WTC11 (cell line): ENCODE data around the gene TSNAXIP1. TPM values are rescaled to one million over a fixed set of nuclear protein-coding genes. Genes with fewer than 3 reads are reported as not detected.

Experiments used
- ATF1 ChIP-seq: sonication (generic); formaldehyde crosslinking; IDR thresholded peaks from 2 replicates; pipeline ENCODE4 v1.8.1; 2023; ENCODE audit warnings: mild to moderate bottlenecking, moderate library complexity, missing genetic modification reagents
- EMX1 ChIP-seq: fragments of 250-450 bp; sonication (Bioruptor Pico); IDR thresholded peaks from 2 replicates; pipeline ENCODE4 v1.8.0; 2021; ENCODE audit warnings: mild to moderate bottlenecking
- FOXK1 ChIP-seq: sonication (generic); formaldehyde crosslinking; IDR thresholded peaks from 2 replicates; pipeline ENCODE4 v1.8.0; 2022; ENCODE audit warnings: mild to moderate bottlenecking, moderate library complexity, missing genetic modification reagents
- KAT7 ChIP-seq: sonication (generic); formaldehyde crosslinking; IDR thresholded peaks from 2 replicates; pipeline ENCODE4 v1.8.1; 2023; ENCODE audit warnings: missing genetic modification reagents, mild to moderate bottlenecking, borderline replicate concordance
- MXD4 ChIP-seq: fragments of 250-450 bp; sonication (Bioruptor Pico); IDR thresholded peaks from 2 replicates; pipeline ENCODE4 v1.8.0; 2021; ENCODE audit warnings: mild to moderate bottlenecking, moderate library complexity, borderline replicate concordance
- MYBL2 ChIP-seq: sonication (generic); formaldehyde crosslinking; IDR thresholded peaks from 2 replicates; pipeline ENCODE4 v1.8.1; 2023; ENCODE audit warnings: mild to moderate bottlenecking, moderate library complexity, missing genetic modification reagents
- NR1H2 ChIP-seq: sonication (generic); formaldehyde crosslinking; IDR thresholded peaks from 2 replicates; pipeline ENCODE4 v1.9.0; 2021; ENCODE audit warnings: mild to moderate bottlenecking, moderate library complexity, missing genetic modification reagents
- PRRX2 ChIP-seq: fragments of 250-450 bp; sonication (Bioruptor Pico); IDR thresholded peaks from 2 replicates; pipeline ENCODE4 v1.8.0; 2021; ENCODE audit warnings: mild to moderate bottlenecking
- RELA ChIP-seq: sonication (generic); formaldehyde crosslinking; IDR thresholded peaks from 2 replicates; pipeline ENCODE4 v1.8.1; 2022; ENCODE audit warnings: missing genetic modification reagents, mild to moderate bottlenecking, borderline replicate concordance
- SOX15 ChIP-seq: fragments of 250-450 bp; sonication (Bioruptor Pico); IDR thresholded peaks from 2 replicates; pipeline ENCODE4 v1.9.0; 2021; ENCODE audit warnings: mild to moderate bottlenecking
- SP1 ChIP-seq: sonication (generic); formaldehyde crosslinking; conservative IDR thresholded peaks from 2 replicates; pipeline ENCODE4 v1.8.1; 2022; ENCODE audit warnings: missing genetic modification reagents
- TCF7 ChIP-seq: sonication (generic); formaldehyde crosslinking; IDR thresholded peaks from 2 replicates; pipeline ENCODE4 v1.8.0; 2022; ENCODE audit warnings: mild to moderate bottlenecking, low read depth, missing genetic modification reagents, moderate library complexity
- ZBTB21 ChIP-seq: sonication (generic); formaldehyde crosslinking; IDR thresholded peaks from 2 replicates; pipeline ENCODE4 v1.8.1; 2023; ENCODE audit warnings: mild to moderate bottlenecking, missing genetic modification reagents, borderline replicate concordance
- ZNF138 ChIP-seq: sonication (generic); formaldehyde crosslinking; conservative IDR thresholded peaks from 2 replicates; pipeline ENCODE4 v1.8.1; 2022; ENCODE audit warnings: mild to moderate bottlenecking, moderate library complexity, missing genetic modification reagents
- ZNF219 ChIP-seq: sonication (generic); formaldehyde crosslinking; IDR thresholded peaks from 2 replicates; pipeline ENCODE4 v1.8.0; 2023; ENCODE audit warnings: missing genetic modification reagents, mild to moderate bottlenecking, borderline replicate concordance
- total RNA-seq: library from RNA; stranded (reverse); gene quantifications from 3 replicates; pipeline ENCODE4 v1.2.3, GENCODE V29; 2021
- TF ChIP-seq, protein P1 (sequence below): sonication (generic); formaldehyde crosslinking; conservative IDR thresholded peaks from 2 replicates; pipeline ENCODE4 v1.8.1; 2022; ENCODE audit warnings: mild to moderate bottlenecking, missing genetic modification reagents
- TF ChIP-seq, protein P2 (sequence below): sonication (generic); formaldehyde crosslinking; IDR thresholded peaks from 2 replicates; pipeline ENCODE4 v1.8.1; 2023; ENCODE audit warnings: mild to moderate bottlenecking, missing genetic modification reagents
- TF ChIP-seq, protein P3 (sequence below): fragments of 200-600 bp; IDR thresholded peaks from 2 replicates; pipeline ENCODE4 v1.8.0; 2022; ENCODE audit warnings: antibody characterized with exemption
- TF ChIP-seq, protein P4 (sequence below): sonication (generic); formaldehyde crosslinking; IDR thresholded peaks from 2 replicates; pipeline ENCODE4 v1.8.1; 2023; ENCODE audit warnings: mild to moderate bottlenecking, moderate library complexity, missing genetic modification reagents
- TF ChIP-seq, protein P5 (sequence below): sonication (generic); formaldehyde crosslinking; IDR thresholded peaks from 2 replicates; pipeline ENCODE4 v1.8.1; 2023; ENCODE audit warnings: mild to moderate bottlenecking, missing genetic modification reagents
- TF ChIP-seq, protein P6 (sequence below): sonication (generic); formaldehyde crosslinking; IDR thresholded peaks from 2 replicates; pipeline ENCODE4 v1.8.0; 2022; ENCODE audit warnings: mild to moderate bottlenecking, missing genetic modification reagents
- TF ChIP-seq, protein P7 (sequence below): sonication (generic); formaldehyde crosslinking; IDR thresholded peaks from 2 replicates; pipeline ENCODE4 v1.8.1; 2023; ENCODE audit warnings: mild to moderate bottlenecking, missing genetic modification reagents, moderate library complexity
- TF ChIP-seq, protein P8 (sequence below): sonication (generic); formaldehyde crosslinking; IDR thresholded peaks from 2 replicates; pipeline ENCODE4 v1.8.1; 2023; ENCODE audit warnings: mild to moderate bottlenecking, missing genetic modification reagents, borderline replicate concordance
- TF ChIP-seq, protein P9 (sequence below): sonication (generic); formaldehyde crosslinking; IDR thresholded peaks from 2 replicates; pipeline ENCODE4 v1.8.0; 2023; ENCODE audit warnings: missing genetic modification reagents

The TSNAXIP1 gene
- total RNA-seq, 1 experiment from 2014 or later, result 0.48 TPM

DNA sequence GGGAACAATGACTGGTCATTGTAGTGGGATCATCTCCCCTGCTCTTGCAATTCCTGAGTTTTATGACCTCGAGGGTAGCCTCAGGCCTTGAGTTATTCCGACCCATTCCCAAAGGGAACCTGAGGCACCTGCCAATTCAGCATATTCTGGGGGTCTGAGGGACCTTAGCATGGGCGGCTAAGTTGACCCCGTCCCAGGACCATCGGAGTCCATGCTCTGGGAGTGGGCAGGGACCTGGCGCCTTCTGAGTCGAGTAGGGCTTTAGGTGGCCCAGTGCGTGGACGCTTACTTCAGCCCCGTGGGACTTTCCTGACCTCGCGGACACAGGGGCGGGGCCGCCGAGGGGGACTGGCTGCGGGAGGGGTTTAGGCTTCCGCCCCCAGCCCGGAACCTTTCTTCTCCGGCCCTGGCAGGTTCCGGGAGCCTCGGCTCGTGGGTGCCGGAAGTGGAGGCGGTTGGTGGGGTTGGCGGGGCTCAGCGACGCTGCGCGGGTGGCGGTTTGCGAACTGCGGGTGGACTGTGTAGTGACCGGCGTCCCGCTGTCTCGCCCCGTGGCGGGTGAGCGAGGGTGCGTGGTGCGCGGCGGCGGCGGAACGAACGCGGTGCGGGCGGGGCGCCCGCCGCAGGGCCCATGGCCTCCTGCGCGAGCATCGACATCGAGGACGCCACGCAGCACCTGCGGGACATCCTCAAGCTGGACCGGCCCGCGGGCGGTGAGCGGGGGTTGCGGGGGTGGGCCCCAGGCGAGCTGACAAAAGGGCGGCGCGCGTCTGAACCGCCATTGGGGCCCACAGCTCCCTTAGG, 66.1 kb downstream of the TSNAXIP1 start, which contains the start of gene EDC4 (continued):
- TF ChIP-seq, protein P1, sequence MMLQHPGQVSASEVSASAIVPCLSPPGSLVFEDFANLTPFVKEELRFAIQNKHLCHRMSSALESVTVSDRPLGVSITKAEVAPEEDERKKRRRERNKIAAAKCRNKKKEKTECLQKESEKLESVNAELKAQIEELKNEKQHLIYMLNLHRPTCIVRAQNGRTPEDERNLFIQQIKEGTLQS, result 0 out of 2 replicates have a peak, but pooled peaks have one; percentile 26
- TF ChIP-seq EMX1 (CRISPR knock-in tag) (0 out of 2 replicates have a peak, but pooled peaks have one; percentile 92), MXD4 (CRISPR knock-in tag) (no peak), TCF7 (CRISPR knock-in tag) (peak; percentile 86), SP1 (CRISPR knock-in tag) (peak; percentile 89), ZNF138 (no peak), NR1H2 (no peak), PRRX2 (peak; percentile 30; the same call in 1 of the 2 replicates), FOXK1 (CRISPR knock-in tag) (peak; percentile 87), ATF1 (CRISPR knock-in tag) (peak; percentile 52; the same call in 1 of the 2 replicates), ZBTB21 (CRISPR knock-in tag) (no peak), ZNF219 (0 out of 2 replicates have a peak, but pooled peaks have one; percentile 62), MYBL2 (CRISPR knock-in tag) (peak; percentile 94), SOX15 (CRISPR knock-in tag) (no peak), KAT7 (CRISPR knock-in tag) (peak; percentile 98), RELA (CRISPR knock-in tag) (peak; percentile 88; the same call in 1 of the 2 replicates)
- TF ChIP-seq, protein P2, sequence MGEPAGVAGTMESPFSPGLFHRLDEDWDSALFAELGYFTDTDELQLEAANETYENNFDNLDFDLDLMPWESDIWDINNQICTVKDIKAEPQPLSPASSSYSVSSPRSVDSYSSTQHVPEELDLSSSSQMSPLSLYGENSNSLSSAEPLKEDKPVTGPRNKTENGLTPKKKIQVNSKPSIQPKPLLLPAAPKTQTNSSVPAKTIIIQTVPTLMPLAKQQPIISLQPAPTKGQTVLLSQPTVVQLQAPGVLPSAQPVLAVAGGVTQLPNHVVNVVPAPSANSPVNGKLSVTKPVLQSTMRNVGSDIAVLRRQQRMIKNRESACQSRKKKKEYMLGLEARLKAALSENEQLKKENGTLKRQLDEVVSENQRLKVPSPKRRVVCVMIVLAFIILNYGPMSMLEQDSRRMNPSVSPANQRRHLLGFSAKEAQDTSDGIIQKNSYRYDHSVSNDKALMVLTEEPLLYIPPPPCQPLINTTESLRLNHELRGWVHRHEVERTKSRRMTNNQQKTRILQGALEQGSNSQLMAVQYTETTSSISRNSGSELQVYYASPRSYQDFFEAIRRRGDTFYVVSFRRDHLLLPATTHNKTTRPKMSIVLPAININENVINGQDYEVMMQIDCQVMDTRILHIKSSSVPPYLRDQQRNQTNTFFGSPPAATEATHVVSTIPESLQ (CRISPR knock-in tag), result no peak
- TF ChIP-seq, protein P3, sequence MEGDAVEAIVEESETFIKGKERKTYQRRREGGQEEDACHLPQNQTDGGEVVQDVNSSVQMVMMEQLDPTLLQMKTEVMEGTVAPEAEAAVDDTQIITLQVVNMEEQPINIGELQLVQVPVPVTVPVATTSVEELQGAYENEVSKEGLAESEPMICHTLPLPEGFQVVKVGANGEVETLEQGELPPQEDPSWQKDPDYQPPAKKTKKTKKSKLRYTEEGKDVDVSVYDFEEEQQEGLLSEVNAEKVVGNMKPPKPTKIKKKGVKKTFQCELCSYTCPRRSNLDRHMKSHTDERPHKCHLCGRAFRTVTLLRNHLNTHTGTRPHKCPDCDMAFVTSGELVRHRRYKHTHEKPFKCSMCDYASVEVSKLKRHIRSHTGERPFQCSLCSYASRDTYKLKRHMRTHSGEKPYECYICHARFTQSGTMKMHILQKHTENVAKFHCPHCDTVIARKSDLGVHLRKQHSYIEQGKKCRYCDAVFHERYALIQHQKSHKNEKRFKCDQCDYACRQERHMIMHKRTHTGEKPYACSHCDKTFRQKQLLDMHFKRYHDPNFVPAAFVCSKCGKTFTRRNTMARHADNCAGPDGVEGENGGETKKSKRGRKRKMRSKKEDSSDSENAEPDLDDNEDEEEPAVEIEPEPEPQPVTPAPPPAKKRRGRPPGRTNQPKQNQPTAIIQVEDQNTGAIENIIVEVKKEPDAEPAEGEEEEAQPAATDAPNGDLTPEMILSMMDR, result no peak
- TF ChIP-seq, protein P4, sequence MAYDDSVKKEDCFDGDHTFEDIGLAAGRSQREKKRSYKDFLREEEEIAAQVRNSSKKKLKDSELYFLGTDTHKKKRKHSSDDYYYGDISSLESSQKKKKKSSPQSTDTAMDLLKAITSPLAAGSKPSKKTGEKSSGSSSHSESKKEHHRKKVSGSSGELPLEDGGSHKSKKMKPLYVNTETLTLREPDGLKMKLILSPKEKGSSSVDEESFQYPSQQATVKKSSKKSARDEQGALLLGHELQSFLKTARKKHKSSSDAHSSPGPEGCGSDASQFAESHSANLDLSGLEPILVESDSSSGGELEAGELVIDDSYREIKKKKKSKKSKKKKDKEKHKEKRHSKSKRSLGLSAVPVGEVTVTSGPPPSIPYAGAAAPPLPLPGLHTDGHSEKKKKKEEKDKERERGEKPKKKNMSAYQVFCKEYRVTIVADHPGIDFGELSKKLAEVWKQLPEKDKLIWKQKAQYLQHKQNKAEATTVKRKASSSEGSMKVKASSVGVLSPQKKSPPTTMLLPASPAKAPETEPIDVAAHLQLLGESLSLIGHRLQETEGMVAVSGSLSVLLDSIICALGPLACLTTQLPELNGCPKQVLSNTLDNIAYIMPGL (CRISPR knock-in tag), result peak; percentile 73; the same call in 1 of the 2 replicates
- TF ChIP-seq, protein P5, sequence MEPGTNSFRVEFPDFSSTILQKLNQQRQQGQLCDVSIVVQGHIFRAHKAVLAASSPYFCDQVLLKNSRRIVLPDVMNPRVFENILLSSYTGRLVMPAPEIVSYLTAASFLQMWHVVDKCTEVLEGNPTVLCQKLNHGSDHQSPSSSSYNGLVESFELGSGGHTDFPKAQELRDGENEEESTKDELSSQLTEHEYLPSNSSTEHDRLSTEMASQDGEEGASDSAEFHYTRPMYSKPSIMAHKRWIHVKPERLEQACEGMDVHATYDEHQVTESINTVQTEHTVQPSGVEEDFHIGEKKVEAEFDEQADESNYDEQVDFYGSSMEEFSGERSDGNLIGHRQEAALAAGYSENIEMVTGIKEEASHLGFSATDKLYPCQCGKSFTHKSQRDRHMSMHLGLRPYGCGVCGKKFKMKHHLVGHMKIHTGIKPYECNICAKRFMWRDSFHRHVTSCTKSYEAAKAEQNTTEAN (CRISPR knock-in tag), result peak; percentile 85; the same call in 1 of the 2 replicates
- TF ChIP-seq, protein P6, sequence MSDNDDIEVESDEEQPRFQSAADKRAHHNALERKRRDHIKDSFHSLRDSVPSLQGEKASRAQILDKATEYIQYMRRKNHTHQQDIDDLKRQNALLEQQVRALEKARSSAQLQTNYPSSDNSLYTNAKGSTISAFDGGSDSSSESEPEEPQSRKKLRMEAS (CRISPR knock-in tag), result peak; percentile 57; the same call in 1 of the 2 replicates
- TF ChIP-seq, protein P7, sequence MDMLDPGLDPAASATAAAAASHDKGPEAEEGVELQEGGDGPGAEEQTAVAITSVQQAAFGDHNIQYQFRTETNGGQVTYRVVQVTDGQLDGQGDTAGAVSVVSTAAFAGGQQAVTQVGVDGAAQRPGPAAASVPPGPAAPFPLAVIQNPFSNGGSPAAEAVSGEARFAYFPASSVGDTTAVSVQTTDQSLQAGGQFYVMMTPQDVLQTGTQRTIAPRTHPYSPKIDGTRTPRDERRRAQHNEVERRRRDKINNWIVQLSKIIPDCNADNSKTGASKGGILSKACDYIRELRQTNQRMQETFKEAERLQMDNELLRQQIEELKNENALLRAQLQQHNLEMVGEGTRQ (CRISPR knock-in tag), result no peak
- TF ChIP-seq, protein P8, sequence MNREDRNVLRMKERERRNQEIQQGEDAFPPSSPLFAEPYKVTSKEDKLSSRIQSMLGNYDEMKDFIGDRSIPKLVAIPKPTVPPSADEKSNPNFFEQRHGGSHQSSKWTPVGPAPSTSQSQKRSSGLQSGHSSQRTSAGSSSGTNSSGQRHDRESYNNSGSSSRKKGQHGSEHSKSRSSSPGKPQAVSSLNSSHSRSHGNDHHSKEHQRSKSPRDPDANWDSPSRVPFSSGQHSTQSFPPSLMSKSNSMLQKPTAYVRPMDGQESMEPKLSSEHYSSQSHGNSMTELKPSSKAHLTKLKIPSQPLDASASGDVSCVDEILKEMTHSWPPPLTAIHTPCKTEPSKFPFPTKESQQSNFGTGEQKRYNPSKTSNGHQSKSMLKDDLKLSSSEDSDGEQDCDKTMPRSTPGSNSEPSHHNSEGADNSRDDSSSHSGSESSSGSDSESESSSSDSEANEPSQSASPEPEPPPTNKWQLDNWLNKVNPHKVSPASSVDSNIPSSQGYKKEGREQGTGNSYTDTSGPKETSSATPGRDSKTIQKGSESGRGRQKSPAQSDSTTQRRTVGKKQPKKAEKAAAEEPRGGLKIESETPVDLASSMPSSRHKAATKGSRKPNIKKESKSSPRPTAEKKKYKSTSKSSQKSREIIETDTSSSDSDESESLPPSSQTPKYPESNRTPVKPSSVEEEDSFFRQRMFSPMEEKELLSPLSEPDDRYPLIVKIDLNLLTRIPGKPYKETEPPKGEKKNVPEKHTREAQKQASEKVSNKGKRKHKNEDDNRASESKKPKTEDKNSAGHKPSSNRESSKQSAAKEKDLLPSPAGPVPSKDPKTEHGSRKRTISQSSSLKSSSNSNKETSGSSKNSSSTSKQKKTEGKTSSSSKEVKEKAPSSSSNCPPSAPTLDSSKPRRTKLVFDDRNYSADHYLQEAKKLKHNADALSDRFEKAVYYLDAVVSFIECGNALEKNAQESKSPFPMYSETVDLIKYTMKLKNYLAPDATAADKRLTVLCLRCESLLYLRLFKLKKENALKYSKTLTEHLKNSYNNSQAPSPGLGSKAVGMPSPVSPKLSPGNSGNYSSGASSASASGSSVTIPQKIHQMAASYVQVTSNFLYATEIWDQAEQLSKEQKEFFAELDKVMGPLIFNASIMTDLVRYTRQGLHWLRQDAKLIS (CRISPR knock-in tag), result no peak
- TF ChIP-seq, protein P9, sequence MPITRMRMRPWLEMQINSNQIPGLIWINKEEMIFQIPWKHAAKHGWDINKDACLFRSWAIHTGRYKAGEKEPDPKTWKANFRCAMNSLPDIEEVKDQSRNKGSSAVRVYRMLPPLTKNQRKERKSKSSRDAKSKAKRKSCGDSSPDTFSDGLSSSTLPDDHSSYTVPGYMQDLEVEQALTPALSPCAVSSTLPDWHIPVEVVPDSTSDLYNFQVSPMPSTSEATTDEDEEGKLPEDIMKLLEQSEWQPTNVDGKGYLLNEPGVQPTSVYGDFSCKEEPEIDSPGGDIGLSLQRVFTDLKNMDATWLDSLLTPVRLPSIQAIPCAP, result peak; percentile 65; the same call in 1 of the 2 replicates
